ENCODE results near the gene ZNF239.
"Not testable (repeated sequence)": the region's sequence is repeated elsewhere in the genome, so short reads cannot be mapped to it uniquely, and the experiment has no call there.

The ZNF239 gene

DNA sequence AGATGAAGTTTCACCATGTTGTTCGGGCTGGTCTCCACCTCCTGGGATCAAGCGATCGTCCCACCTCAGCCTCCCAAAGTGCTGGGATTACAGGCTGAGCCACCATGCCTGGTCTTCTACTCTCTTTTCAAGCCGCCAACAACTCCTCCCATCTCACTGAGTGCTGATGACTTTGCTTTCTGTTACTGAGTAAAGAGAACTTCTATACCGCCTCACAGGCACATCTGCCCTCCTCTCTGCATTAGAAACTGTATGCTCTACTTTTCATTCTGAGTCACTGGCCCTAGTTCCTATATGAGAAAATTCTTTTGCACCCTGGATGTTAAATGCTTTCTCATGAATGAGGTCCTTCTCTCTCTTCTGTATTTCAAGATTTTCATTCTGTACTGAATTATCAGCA is 2.2 kb upstream of the ZNF239 start:
- WGBS, 2 experiments (ENCODE audit: insufficient coverage in 2 of 2): 73 to 88% methylated on average over 3 to 4 of the region's 5 CpGs
- no peaks in the 10 kb centered on the region for H3K4me1 ChIP-seq (ENCODE audit: control insufficient read depth, insufficient read depth, low read length, poor library complexity, severe bottlenecking)
- H3K9me3 ChIP-seq (ENCODE audit: control insufficient read depth, low read length): peaks cover 4% of the 10 kb centered on the region
- peaks cover 2% of the 10 kb centered on the region for H3K36me3 ChIP-seq (ENCODE audit: control insufficient read depth, insufficient read depth, low read length)
- no peak overlapping the region for H3K27ac ChIP-seq (ENCODE audit: low read depth, low read length, severe bottlenecking)
- no peak overlapping the region for H3K4me3 ChIP-seq (ENCODE audit: extremely low read depth, insufficient read depth, low read length, poor library complexity, severe bottlenecking)

- peaks cover 4% of the 10 kb centered on the region for H3K9me3 ChIP-seq (ENCODE audit: control insufficient read depth, low read length)
- H3K27ac ChIP-seq (ENCODE audit: low read depth, low read length, severe bottlenecking): no peak overlapping the region
- 93 to 100% methylated on average over 4 to 5 of the region's 5 CpGs for WGBS, 2 experiments (ENCODE audit: insufficient coverage in 2 of 2)
- no peak overlapping the region for H3K4me3 ChIP-seq (ENCODE audit: extremely low read depth, insufficient read depth, low read length, poor library complexity, severe bottlenecking)
- peaks cover 2% of the 10 kb centered on the region for H3K36me3 ChIP-seq (ENCODE audit: control insufficient read depth, insufficient read depth, low read length)
- H3K4me1 ChIP-seq (ENCODE audit: control insufficient read depth, insufficient read depth, low read length, poor library complexity, severe bottlenecking): no peaks in the 10 kb centered on the region
Observed at GRCh38 chr10:43576062-43576461, 1.6 kb upstream of the ZNF239 start.

GRCh38 chr10:43574906-43575305 is 490 bp upstream of the ZNF239 start:
- WGBS, 2 experiments (ENCODE audit: insufficient coverage in 2 of 2): 83 to 100% methylated on average over 2 to 3 of the region's 8 CpGs
- no peak overlapping the region for H3K27ac ChIP-seq (ENCODE audit: low read depth, low read length, severe bottlenecking)

GRCh38 chr10:43573250-43574000 is 991 bp downstream of the ZNF239 start:
- WGBS, 2 experiments (ENCODE audit: insufficient coverage in 2 of 2): 55 to 67% methylated on average over 8 to 14 of the region's 14 CpGs
- Histone ChIP-seq H3K4me1 (ENCODE audit: control insufficient read depth, insufficient read depth, low read length, poor library complexity, severe bottlenecking) (no peaks in the 10 kb centered on the region), H3K4me3 (ENCODE audit: extremely low read depth, insufficient read depth, low read length, poor library complexity, severe bottlenecking) (peak overlapping the region; percentile 39), H3K27ac (ENCODE audit: low read depth, low read length, severe bottlenecking) (no peak overlapping the region), H3K9me3 (ENCODE audit: control insufficient read depth, low read length) (peaks cover 4% of the 10 kb centered on the region), H3K36me3 (ENCODE audit: control insufficient read depth, insufficient read depth, low read length) (peaks cover 7% of the 10 kb centered on the region)

More at GRCh38 chr10:43574906-43575305, 490 bp upstream of the ZNF239 start:
- Histone ChIP-seq H3K36me3 (ENCODE audit: control insufficient read depth, insufficient read depth, low read length) (peaks cover 2% of the 10 kb centered on the region), H3K4me1 (ENCODE audit: control insufficient read depth, insufficient read depth, low read length, poor library complexity, severe bottlenecking) (no peaks in the 10 kb centered on the region), H3K4me3 (ENCODE audit: extremely low read depth, insufficient read depth, low read length, poor library complexity, severe bottlenecking) (peak overlapping the region; percentile 39), H3K9me3 (ENCODE audit: control insufficient read depth, low read length) (peaks cover 4% of the 10 kb centered on the region)

DNA sequence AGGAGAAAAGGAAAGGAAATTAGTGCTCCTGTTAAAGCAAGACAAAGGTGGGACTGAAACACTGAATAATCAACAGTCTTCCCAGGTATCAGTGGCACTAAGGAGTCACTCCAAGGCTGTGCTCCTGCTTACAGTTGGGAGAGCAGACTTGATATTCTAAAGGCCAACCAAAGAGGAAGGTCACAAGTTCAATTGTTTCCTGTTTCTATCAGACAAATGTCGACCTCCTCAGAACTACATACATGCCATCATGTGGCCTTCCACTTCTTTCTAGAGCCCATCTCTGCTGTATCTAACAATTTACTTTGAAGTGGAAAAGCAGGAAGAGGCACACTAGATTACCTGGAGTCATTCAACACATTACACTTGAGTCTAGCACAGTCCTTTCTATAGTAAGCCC is 3.4 kb downstream of the ZNF239 start:
- WGBS, 2 experiments (ENCODE audit: insufficient coverage in 2 of 2): no CpG with 5 or more reads among the region's 1 CpG
- Histone ChIP-seq H3K36me3 (ENCODE audit: control insufficient read depth, insufficient read depth, low read length) (peaks cover 26% of the 10 kb centered on the region), H3K9me3 (ENCODE audit: control insufficient read depth, low read length) (peaks cover 4% of the 10 kb centered on the region), H3K4me3 (ENCODE audit: extremely low read depth, insufficient read depth, low read length, poor library complexity, severe bottlenecking) (no peak overlapping the region), H3K4me1 (ENCODE audit: control insufficient read depth, insufficient read depth, low read length, poor library complexity, severe bottlenecking) (no peaks in the 10 kb centered on the region), H3K27ac (ENCODE audit: low read depth, low read length, severe bottlenecking) (no peak overlapping the region)

GRCh38 chr10:43569681-43570080 is 4.7 kb downstream of the ZNF239 start:
- Histone ChIP-seq H3K9me3 (ENCODE audit: control insufficient read depth, low read length) (no peaks in the 10 kb centered on the region), H3K27ac (ENCODE audit: low read depth, low read length, severe bottlenecking) (no peak overlapping the region), H3K36me3 (ENCODE audit: control insufficient read depth, insufficient read depth, low read length) (peaks cover 26% of the 10 kb centered on the region), H3K4me1 (ENCODE audit: control insufficient read depth, insufficient read depth, low read length, poor library complexity, severe bottlenecking) (no peaks in the 10 kb centered on the region), H3K4me3 (ENCODE audit: extremely low read depth, insufficient read depth, low read length, poor library complexity, severe bottlenecking) (no peak overlapping the region)

GRCh38 chr10:43557214-43557613 is 17.2 kb downstream of the ZNF239 start:
- peaks cover 16% of the 10 kb centered on the region for H3K9me3 ChIP-seq (ENCODE audit: control insufficient read depth, low read length)
- H3K36me3 ChIP-seq (ENCODE audit: control insufficient read depth, insufficient read depth, low read length): peaks cover 35% of the 10 kb centered on the region
- H3K27ac ChIP-seq (ENCODE audit: low read depth, low read length, severe bottlenecking): no peak overlapping the region
- WGBS, 2 experiments (ENCODE audit: insufficient coverage in 2 of 2): 86 to 100% methylated on average over 2 of the region's 4 CpGs
- no peaks in the 10 kb centered on the region for H3K4me1 ChIP-seq (ENCODE audit: control insufficient read depth, insufficient read depth, low read length, poor library complexity, severe bottlenecking)
- no peak overlapping the region for H3K4me3 ChIP-seq (ENCODE audit: extremely low read depth, insufficient read depth, low read length, poor library complexity, severe bottlenecking)

DNA sequence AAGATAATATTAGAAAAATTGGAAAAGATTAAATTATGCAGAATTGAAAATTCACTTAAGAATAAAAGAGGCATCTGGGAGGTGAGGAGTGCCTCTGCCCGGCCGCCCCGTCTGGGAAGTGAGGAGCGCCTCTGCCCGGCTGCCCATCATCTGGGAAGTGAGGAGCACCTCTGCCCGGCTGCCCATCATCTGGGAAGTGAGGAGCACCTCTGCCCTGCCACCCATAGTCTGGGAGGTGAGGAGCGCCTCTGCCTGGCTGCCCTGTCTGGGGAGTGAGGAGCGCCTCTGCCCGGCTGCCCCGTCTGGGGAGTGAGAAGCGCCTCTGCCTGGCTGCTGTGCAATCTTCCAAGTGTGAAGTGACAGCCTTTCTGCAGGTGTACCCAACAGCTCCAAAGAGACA is 30.7 kb downstream of the ZNF239 start:
- not testable (repeated sequence) for H3K4me3 ChIP-seq (ENCODE audit: extremely low read depth, insufficient read depth, low read length, poor library complexity, severe bottlenecking); H3K27ac ChIP-seq (ENCODE audit: low read depth, low read length, severe bottlenecking); H3K4me1 ChIP-seq (ENCODE audit: control insufficient read depth, insufficient read depth, low read length, poor library complexity, severe bottlenecking); H3K9me3 ChIP-seq (ENCODE audit: control insufficient read depth, low read length); H3K36me3 ChIP-seq (ENCODE audit: control insufficient read depth, insufficient read depth, low read length)
- 91 to 95% methylated on average over 8 to 11 of the region's 11 CpGs for WGBS, 2 experiments (ENCODE audit: insufficient coverage in 2 of 2)

DNA sequence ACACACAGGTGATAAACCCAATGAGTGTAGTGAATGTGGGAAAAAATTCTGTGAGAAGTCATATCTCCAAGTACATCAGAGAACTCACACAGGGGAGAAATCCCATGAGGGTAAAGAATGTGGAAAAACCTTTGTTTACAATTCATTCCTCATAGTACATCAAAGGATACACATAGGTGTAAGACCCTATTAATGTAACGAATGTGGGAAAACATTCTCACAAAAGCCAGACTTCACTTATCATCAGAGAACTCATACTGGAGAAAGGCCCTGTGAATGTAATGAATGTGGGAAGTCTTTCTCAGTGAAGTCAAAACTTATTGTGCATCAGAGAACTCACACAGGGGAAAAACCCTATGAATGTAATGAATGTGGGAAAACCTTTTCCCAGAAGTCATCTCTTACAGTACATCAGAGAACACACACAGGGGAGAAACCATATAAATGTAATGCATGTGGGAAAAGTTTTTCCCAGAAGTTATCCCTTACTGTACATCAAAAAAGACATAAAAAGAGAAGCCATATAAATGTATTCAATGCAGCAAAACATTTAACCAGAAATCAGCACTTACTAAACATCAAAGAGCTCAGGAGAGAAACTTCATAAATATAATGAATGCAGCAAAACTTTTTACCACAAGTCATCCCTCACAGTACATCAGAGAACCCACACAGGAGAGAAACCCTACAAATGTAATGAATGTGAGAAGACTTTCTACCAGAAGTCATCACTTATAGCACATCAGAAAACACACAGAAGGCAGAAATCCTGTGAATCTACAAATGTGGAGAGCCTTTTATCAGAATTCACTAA is 49.8 kb downstream of the ZNF239 start:
- no peak overlapping the region for H3K4me3 ChIP-seq (ENCODE audit: extremely low read depth, insufficient read depth, low read length, poor library complexity, severe bottlenecking)
- WGBS, 2 experiments (ENCODE audit: insufficient coverage in 2 of 2): no CpG with 5 or more reads among the region's 1 CpG
- H3K27ac ChIP-seq (ENCODE audit: low read depth, low read length, severe bottlenecking): no peak overlapping the region
- peaks cover 42% of the 10 kb centered on the region for H3K9me3 ChIP-seq (ENCODE audit: control insufficient read depth, low read length)
- H3K4me1 ChIP-seq (ENCODE audit: control insufficient read depth, insufficient read depth, low read length, poor library complexity, severe bottlenecking): no peaks in the 10 kb centered on the region
- no peaks in the 10 kb centered on the region for H3K36me3 ChIP-seq (ENCODE audit: control insufficient read depth, insufficient read depth, low read length)

Measured in mesodermal cell (in vitro differentiated cells).